PC-9 (cell line): ENCODE measurements around the gene RAD51AP2. TPM values are rescaled to one million over a fixed set of nuclear protein-coding genes. Genes with fewer than 3 reads are reported as not detected.

Experiments used
- BruUV-seq: library from RNA; stranded (reverse); fragments of 400-500 nt; replicated peaks from 2 replicates; lab custom pipeline; 2021; lab: Mats Ljungman, UMichigan
- CTCF ChIA-PET: fragments of 300-600 bp; sonication (Branson Sonifier 250); formaldehyde crosslinking; loops from one replicate; lab custom pipeline; 2022; ENCODE audit warnings: antibody characterized with exemption; lab: Charles Lee
- POLR2A ChIA-PET: fragments of 300-600 bp; sonication (Branson Sonifier 250); formaldehyde crosslinking; loops from one replicate; lab custom pipeline; 2022; ENCODE audit warnings: antibody characterized with exemption; ENCODE audit not compliant: unreplicated experiment; lab: Charles Lee
- DNase-seq, 2 experiments: peaks; one replicate each; pipeline versions ENCODE4 v3.0.0 to v3.0.0-alpha.2; 2015 to 2022; ENCODE audit warnings: mixed read lengths in 1 of 2
- H2AFZ ChIP-seq: fragments of 200-600 bp; sonication (generic); 2 replicates; pipeline ENCODE4 v1.8.1; 2017; ENCODE audit warnings: antibody characterized with exemption
- H3F3A ChIP-seq: fragments of 200-600 bp; sonication (generic); 2 replicates; pipeline ENCODE4 v1.8.1; 2017; ENCODE audit warnings: antibody characterized with exemption, mild to moderate bottlenecking, low read depth; ENCODE audit not compliant: insufficient read depth
- H3K27ac ChIP-seq: fragments of 200-600 bp; sonication (generic); 2 replicates; pipeline ENCODE4 v1.6.1; 2016; ENCODE audit warnings: mixed run types
- H3K27me3 ChIP-seq: fragments of 200-600 bp; sonication (generic); 2 replicates; pipeline ENCODE4 v1.6.1; 2016; ENCODE audit warnings: low read depth, mixed run types; ENCODE audit not compliant: insufficient read depth
- H3K36me3 ChIP-seq: fragments of 200-600 bp; sonication (generic); 2 replicates; pipeline ENCODE4 v1.6.1; 2016; ENCODE audit warnings: low read depth, mixed run types
- H3K4me1 ChIP-seq: fragments of 200-600 bp; sonication (generic); replicated peaks from 2 replicates; pipeline ENCODE4 v1.6.1; 2016; ENCODE audit warnings: mixed run types; ENCODE audit not compliant: insufficient read depth
- H3K4me2 ChIP-seq: fragments of 200-600 bp; sonication (generic); 2 replicates; pipeline ENCODE4 v1.6.1; 2017; ENCODE audit warnings: mixed run types
- H3K4me3 ChIP-seq: fragments of 200-600 bp; sonication (generic); 2 replicates; pipeline ENCODE4 v1.6.1; 2016; ENCODE audit warnings: mixed run types
- H3K79me2 ChIP-seq: fragments of 200-600 bp; sonication (generic); 2 replicates; pipeline ENCODE4 v1.6.1; 2017; ENCODE audit warnings: low read depth, mixed run types
- H3K9me2 ChIP-seq: fragments of 200-600 bp; sonication (generic); 2 replicates; pipeline ENCODE4 v1.8.1; 2017; ENCODE audit warnings: mild to moderate bottlenecking; ENCODE audit not compliant: insufficient read depth
- H3K9me3 ChIP-seq: fragments of 200-600 bp; sonication (generic); 2 replicates; pipeline ENCODE4 v1.8.1; 2016; ENCODE audit warnings: low read depth; ENCODE audit not compliant: insufficient read depth
- H4K20me1 ChIP-seq: fragments of 200-600 bp; sonication (generic); 2 replicates; pipeline ENCODE4 v1.8.1; 2017; ENCODE audit not compliant: insufficient read depth
- EZH2 ChIP-seq: fragments of 200-600 bp; sonication (generic); IDR thresholded peaks from 2 replicates; pipeline ENCODE4 v1.8.0; 2017; ENCODE audit warnings: antibody characterized with exemption, low read depth
- intact Hi-C: fragments of 100-400 bp; cut with micrococcal nuclease; formaldehyde crosslinking; loops from one replicate; pipeline ENCODE4 v1.10.0; 2022; ENCODE audit not compliant: unreplicated experiment
- total RNA-seq: library from RNA; stranded (reverse); gene quantifications from 2 replicates; pipeline ENCODE4 v1.2.3, GENCODE V29; 2021
- TF ChIP-seq, protein P1 (sequence below): fragments of 200-600 bp; sonication (generic); conservative IDR thresholded peaks from 2 replicates; pipeline ENCODE4 v1.6.1; 2017; ENCODE audit warnings: mixed run types, antibody characterized with exemption, mild to moderate bottlenecking, moderate library complexity

Gene RAD51AP2
- total RNA-seq, 1 experiment from 2014 or later, result not detected

DNA sequence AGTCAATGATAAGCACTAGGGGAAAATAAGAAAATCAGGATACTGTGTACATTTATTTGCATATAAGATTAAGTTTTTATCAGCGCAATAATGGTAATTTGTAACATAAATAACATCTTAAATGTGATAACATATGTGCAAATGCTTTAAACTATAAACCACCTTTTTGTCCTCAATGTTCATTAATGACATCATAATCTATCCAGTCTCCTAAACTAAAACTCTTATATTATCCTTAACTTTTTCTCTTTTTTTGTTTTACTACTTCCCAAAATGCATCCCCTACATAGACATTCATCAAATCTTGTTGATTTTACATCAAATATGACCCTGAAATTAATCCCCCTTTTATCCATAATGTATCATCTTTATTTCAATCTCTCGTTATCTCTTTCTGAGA lies 3.4 kb upstream of the RAD51AP2 start:
- H3K9me3 ChIP-seq, result no peaks in the 10 kb centered on the region
- ChIA-PET POLR2A (no interaction called here), CTCF (no interaction called here)
- no peaks in the 10 kb centered on the region; the same call in 1 of the 2 replicates for H3K4me1 ChIP-seq
- intact Hi-C loops, result no loop called here
- no peaks in the 10 kb centered on the region for H3K79me2 ChIP-seq
- H4K20me1 ChIP-seq, result no peaks in the 10 kb centered on the region
- H3K27ac ChIP-seq, result no peak overlapping the region
- no peaks in the 10 kb centered on the region for H3K9me2 ChIP-seq
- no peaks in the 10 kb centered on the region for H3K27me3 ChIP-seq
- H3F3A ChIP-seq, result no peaks in the 10 kb centered on the region
- no peaks in the 10 kb centered on the region for H3K36me3 ChIP-seq
- BruUV-seq, result no TSS peak
- H3K4me3 ChIP-seq, result no peak overlapping the region
- no peak for TF ChIP-seq EZH2
- TF ChIP-seq, protein P1, sequence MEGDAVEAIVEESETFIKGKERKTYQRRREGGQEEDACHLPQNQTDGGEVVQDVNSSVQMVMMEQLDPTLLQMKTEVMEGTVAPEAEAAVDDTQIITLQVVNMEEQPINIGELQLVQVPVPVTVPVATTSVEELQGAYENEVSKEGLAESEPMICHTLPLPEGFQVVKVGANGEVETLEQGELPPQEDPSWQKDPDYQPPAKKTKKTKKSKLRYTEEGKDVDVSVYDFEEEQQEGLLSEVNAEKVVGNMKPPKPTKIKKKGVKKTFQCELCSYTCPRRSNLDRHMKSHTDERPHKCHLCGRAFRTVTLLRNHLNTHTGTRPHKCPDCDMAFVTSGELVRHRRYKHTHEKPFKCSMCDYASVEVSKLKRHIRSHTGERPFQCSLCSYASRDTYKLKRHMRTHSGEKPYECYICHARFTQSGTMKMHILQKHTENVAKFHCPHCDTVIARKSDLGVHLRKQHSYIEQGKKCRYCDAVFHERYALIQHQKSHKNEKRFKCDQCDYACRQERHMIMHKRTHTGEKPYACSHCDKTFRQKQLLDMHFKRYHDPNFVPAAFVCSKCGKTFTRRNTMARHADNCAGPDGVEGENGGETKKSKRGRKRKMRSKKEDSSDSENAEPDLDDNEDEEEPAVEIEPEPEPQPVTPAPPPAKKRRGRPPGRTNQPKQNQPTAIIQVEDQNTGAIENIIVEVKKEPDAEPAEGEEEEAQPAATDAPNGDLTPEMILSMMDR, result no peak
- DNase-seq, result no peak
- H3K4me2 ChIP-seq, result no peak overlapping the region
- H2AFZ ChIP-seq, result no peak overlapping the region

DNA sequence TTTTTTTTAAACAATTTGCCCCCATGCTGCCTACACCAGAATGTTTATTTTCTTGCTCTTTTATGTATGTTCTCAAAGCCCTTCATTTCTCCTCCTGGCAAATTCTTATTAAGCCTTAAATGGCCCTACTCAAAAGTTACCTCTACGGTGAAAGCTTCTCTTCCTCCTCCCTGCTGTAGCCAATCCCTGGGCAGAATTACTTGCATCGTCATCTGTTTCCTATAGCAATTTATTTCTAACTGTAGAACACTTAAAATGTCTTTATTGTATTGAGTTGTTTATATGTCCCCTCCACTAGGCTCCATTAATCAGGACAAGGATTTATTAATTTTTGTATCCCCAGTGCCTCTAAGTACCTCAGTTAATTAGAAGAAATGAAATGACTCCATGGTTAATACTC lies 2.5 kb upstream of the RAD51AP2 start:
- no peaks in the 10 kb centered on the region for H3F3A ChIP-seq
- no peak for DNase-seq
- no peaks in the 10 kb centered on the region for H3K9me3 ChIP-seq
- BruUV-seq, result no TSS peak
- ChIA-PET POLR2A (no interaction called here), CTCF (no interaction called here)
- H3K27me3 ChIP-seq, result no peaks in the 10 kb centered on the region
- intact Hi-C loops, result no loop called here
- no peak for TF ChIP-seq EZH2
- TF ChIP-seq, protein P1, result no peak
- H2AFZ ChIP-seq, result no peak overlapping the region
- H3K27ac ChIP-seq, result no peak overlapping the region
- no peak overlapping the region for H3K4me3 ChIP-seq
- no peaks in the 10 kb centered on the region for H3K36me3 ChIP-seq
- H3K79me2 ChIP-seq, result no peaks in the 10 kb centered on the region
- H3K4me2 ChIP-seq, result no peak overlapping the region
- H4K20me1 ChIP-seq, result no peaks in the 10 kb centered on the region
- no peaks in the 10 kb centered on the region for H3K9me2 ChIP-seq
- no peaks in the 10 kb centered on the region; the same call in 1 of the 2 replicates for H3K4me1 ChIP-seq

DNA sequence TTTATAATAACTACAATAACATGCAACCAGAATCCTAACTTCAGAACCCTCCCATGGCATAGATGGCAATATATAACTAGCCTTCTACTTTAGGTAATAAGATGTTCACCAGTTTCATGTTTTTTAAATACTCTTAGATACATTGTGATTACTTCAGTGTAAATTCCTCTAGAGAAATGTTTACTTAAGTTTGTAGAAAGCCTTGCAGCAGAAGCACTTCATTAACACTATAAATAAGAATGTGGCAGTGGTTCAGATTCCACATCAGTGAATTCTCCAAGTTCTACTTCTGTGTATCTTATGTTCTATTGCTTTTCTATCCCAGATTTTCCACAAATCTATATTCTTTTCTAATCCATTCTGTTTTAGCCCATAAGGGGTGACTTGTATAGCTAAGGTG lies 1.2 kb upstream of the RAD51AP2 start:
- Histone ChIP-seq H3K9me3 (0 out of 2 replicates have a peak, but pooled peaks cover 3% of the 10 kb centered on the region), H3K27ac (no peak overlapping the region), H3K79me2 (no peaks in the 10 kb centered on the region), H3K4me2 (no peak overlapping the region), H2AFZ (no peak overlapping the region), H3K4me3 (no peak overlapping the region), H3K27me3 (no peaks in the 10 kb centered on the region), H4K20me1 (no peaks in the 10 kb centered on the region), H3F3A (no peaks in the 10 kb centered on the region), H3K36me3 (no peaks in the 10 kb centered on the region), H3K4me1 (no peaks in the 10 kb centered on the region; the same call in 1 of the 2 replicates), H3K9me2 (no peaks in the 10 kb centered on the region)
- BruUV-seq, result no TSS peak
- ChIA-PET CTCF (no interaction called here), POLR2A (no interaction called here)
- intact Hi-C loops, result no loop called here
- TF ChIP-seq, protein P1, result no peak
- TF ChIP-seq EZH2, result no peak
- DNase-seq, result no peak
